OCI-LY1 (cell line): ENCODE measurements around the gene HOXC11.

ENCODE experiments used
- EZH2 ChIP-seq: fragments of 200-600 bp; sonication (generic), shearing (Covaris generic); IDR thresholded peaks from 2 replicates; pipeline ENCODE4 v1.8.0; 2017; ENCODE audit warnings: borderline replicate concordance, mixed run types, mild to moderate bottlenecking, antibody characterized with exemption, low read length, moderate library complexity, mixed read lengths
- TF ChIP-seq, protein P1 (sequence below): fragments of 200-600 bp; sonication (generic), shearing (Covaris generic); IDR thresholded peaks from 2 replicates; pipeline ENCODE4 v1.5.1; 2017; ENCODE audit warnings: mild to moderate bottlenecking, antibody characterized with exemption, low read length, moderate library complexity, mixed read lengths

DNA sequence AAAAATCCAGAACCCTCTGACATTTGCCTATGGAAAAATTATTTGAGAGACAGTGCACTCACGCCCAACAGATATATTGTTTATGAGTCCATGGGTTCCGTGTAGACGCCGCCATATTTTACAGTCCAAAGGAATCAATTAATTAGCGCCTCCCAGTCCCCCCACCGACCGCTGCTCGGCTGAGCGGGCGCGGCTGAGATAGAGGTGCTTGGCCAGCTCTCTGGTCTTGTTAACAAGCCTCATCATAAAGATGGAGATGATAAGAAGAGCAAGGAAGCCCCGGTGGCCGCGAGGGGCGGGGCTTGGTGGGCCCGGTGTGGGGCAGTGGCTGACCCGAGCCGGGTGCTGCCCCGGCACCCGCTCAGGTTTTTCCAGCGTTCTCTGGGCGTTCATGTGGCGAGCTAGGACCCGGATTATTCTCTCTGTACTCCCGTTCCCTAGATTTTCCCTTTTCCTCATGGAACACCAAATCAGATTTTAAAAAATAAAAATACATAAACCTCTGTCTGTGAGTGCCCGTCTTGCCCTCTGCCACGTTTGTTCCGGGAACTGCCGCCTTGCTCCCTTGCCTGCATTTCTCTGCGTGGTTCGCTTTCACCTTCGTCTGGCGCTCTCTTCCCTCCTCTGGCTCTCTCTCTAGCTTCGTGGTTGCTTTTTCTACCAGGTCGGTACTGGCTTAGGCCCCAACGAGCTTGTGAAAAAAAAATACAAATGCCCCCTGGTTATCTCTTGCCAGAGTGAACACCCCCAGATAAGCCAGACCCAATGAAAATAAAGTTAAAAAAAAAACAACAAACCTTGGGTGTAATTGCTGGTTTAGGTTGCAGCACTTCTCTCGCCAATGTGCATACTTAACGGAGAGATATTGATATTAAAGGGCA lies 9.3 kb upstream of the HOXC11 start:
- TF ChIP-seq EZH2: no peak
- TF ChIP-seq, protein P1, sequence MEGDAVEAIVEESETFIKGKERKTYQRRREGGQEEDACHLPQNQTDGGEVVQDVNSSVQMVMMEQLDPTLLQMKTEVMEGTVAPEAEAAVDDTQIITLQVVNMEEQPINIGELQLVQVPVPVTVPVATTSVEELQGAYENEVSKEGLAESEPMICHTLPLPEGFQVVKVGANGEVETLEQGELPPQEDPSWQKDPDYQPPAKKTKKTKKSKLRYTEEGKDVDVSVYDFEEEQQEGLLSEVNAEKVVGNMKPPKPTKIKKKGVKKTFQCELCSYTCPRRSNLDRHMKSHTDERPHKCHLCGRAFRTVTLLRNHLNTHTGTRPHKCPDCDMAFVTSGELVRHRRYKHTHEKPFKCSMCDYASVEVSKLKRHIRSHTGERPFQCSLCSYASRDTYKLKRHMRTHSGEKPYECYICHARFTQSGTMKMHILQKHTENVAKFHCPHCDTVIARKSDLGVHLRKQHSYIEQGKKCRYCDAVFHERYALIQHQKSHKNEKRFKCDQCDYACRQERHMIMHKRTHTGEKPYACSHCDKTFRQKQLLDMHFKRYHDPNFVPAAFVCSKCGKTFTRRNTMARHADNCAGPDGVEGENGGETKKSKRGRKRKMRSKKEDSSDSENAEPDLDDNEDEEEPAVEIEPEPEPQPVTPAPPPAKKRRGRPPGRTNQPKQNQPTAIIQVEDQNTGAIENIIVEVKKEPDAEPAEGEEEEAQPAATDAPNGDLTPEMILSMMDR: no peak
